ENCODE results near the gene ONECUT2.
"Not testable (repeated sequence)": the region's sequence is repeated elsewhere in the genome, so short reads cannot be mapped to it uniquely, and the experiment has no call there.

Gene ONECUT2

DNA sequence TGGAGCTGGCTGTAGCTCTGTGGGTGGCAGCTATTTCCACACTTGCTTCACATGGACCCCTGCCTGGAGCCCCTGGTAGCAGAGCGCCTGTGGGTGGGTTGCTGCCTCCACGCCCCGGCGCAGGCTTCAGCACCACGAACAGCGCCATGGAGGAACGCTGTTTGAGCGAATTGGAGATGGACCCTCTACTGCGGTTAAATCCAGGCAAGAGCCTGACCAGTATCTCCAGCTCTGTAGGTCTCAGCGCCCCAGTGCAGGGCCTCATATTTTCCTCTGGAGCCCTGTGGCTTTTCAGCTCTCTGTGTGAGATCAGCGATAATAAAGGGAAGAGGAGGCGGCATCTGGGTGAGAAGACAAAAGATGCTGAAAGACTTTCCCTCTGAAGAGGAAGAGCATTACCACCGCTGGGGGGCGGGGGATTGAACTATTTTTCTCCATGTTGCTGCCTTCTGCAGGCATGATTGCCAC, 12.0 kb downstream of the ONECUT2 start:
- peak; percentile 41 for DNase-seq

DNA sequence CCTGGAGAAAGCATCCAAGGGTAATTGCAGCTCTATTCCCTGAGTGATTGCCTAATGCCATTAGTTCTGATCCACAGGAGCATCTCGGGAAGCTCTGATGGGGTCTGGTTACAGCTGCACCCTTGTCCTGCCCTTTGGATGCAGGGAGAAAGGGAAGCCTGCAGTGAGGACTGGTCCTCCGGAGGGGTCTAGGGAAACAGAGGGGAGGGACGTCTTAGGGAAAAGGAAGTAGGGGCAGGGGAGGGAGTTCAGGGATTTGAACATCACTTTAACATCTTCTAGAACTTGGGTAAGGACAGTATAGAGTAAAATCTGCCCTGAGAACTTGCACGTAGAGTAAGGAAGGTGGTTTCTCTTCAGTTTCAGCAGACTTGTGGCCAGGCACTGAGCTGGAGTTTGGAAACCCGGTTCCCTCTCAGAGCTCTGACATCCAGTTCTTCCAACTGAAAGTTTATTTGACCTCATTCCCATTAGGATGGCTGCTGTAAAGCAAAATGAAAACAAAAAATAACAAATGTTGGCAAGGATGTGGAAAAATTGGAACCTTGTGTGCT, 20.5 kb downstream of the ONECUT2 start:
- DNase-seq = no peak

DNA sequence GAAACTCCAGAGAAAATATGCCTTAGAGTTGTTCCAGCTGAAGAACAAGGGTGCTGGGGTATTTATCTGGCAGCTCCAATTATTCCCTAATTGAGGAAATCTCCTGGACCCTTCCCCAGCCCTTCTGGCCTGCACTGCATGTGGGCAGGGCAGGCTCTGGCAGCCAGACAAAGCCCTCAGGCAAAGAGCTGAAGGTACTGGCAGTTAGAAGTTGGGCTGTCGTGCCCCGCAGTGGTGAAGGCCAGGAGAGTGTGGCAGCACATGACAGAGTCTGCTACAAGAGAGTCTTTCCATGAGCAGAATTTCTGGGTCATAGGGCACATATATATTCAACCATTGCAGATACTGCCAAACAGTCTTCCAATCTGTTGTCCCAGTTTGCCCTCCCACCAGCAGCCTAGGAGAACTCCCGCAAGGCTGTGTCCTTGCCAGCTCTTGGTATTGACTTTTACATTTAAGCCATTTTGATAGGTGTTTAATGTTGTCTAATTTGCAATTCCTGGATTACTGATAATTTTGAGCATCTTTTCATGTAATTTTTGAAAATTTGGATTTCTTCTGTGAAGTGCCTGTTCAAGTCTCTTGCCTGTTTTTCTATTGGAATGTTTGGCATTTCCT, 26.6 kb downstream of the ONECUT2 start:
- DNase-seq = no peak

DNA sequence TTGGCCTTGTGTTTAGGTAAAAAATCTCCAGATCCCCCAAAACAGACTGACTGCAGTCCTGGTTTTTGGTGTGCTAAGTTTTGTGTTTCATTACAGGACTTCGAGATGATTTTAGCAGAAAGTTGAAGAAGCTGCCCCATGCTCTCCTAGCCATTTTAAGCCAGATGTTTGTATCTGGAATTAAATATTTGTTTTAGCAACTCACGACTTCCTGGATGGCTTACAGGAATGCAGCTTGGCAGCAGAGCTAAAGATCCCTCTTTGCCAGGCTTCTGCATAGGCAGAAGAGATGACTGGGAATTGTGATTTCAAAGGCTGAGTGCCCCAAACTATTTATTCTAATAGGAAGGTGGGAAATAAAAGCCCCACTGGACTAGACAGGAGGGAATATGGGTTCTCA, 31.1 kb downstream of the ONECUT2 start:
- no peak for DNase-seq

DNA sequence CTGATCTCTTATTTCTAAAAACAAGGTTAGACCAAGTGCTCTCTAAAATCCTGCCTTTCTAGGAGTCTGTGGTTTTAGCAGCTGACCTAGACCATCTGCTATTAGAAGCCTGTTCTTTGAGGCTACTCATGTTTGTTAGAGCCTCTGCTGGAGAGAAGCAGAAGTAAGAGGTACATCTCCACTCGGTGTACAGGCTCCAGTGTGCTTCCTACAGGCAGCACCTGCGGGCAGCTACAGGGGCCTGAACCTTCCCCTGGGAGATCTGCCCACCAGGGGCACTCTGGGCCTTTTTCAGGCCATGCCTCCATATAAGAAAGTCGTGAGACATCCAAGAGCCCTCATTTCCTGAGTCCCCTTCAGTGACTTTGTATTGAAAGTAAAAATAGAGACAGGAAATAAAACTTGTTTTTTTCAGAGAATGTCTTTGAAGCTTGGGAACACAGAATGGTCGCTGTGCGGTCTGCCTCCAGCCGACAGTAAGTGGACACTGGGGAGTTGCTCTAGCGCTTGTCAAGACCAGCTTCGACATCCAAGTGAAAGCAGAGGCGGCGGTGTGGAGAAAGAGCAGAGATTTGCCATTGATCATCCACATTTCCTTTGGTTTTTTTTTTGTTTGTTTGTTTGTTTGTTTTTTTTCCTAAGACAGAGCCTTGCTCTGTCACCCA, 31.7 kb downstream of the ONECUT2 start:
- no peak for DNase-seq

DNA sequence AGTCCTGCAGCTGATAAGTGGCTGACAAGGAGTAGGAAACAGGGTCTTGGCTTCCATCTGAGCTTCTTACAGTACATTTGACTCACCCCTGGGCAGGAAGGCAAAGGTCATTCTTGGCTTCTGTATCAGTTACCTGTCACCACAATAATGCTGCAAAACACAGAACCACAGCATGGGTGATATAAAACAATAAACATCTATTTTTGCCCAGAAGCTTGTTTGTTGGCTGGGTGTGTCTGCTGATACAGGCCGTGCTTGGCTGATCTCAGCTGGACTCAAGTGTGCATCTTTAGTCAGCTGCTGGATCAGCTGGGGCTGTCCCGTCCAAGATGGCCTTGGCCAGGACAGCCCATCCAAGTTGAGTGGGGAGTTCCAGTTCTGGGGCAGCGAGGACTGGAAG, 34.7 kb downstream of the ONECUT2 start:
- no peak for DNase-seq

DNA sequence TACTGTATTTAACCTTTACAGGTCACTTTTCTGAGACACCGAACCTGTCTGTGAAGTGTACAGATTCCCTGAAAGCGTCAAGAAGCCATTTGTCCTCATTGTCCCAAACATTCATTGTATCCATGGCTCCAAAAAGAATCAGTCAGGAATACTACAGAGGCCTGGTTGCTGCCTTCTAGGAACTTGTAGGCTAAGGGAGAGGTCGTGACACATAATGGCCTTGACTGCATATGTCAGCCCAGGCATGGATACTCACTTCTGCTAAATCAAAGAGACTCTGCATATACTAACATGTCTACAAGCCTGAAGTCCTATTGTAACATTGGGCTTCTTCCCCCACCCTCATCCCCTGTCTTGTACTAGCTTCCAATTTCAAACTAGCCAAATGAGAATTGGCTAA, 40.2 kb downstream of the ONECUT2 start:
- DNase-seq = no peak

DNA sequence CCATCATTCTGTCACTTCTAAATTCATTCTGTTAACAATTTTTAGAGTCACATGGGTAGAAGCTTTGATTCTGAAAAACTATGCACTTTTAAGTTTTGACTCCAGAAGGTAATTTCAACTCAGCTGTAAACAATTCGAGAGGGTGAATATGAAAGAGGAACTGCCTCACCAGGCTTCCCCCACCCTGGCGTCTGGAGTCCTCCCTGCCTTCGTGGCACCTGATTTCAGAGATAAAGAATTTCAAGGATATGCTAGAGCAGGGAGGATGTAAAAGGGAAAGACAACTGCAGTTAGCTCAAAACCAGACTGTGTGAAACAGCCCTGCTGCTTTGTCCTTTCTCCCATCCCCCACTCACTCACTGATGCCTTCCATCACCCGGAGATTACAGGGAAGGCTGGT, 40.7 kb downstream of the ONECUT2 start:
- DNase-seq = no peak

DNA sequence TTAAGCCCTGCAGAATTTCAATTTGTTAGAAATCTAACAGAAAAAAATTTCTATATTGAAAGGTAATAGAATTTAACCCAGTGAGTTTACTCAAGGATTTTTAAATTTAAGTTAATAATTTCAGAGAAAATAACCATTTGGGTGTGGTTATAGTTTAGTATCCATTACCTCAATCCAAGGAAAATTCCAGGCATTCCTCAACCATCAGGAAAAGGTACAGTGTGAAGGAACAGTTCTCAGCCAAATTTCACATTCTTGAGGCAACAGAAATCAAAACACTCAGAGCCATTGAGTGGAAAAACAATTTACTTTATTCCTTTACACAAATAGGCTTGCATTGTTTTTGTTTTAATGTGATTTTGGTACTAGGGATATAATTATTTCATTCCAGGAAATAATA, 45.6 kb downstream of the ONECUT2 start:
- DNase-seq = no peak

DNA sequence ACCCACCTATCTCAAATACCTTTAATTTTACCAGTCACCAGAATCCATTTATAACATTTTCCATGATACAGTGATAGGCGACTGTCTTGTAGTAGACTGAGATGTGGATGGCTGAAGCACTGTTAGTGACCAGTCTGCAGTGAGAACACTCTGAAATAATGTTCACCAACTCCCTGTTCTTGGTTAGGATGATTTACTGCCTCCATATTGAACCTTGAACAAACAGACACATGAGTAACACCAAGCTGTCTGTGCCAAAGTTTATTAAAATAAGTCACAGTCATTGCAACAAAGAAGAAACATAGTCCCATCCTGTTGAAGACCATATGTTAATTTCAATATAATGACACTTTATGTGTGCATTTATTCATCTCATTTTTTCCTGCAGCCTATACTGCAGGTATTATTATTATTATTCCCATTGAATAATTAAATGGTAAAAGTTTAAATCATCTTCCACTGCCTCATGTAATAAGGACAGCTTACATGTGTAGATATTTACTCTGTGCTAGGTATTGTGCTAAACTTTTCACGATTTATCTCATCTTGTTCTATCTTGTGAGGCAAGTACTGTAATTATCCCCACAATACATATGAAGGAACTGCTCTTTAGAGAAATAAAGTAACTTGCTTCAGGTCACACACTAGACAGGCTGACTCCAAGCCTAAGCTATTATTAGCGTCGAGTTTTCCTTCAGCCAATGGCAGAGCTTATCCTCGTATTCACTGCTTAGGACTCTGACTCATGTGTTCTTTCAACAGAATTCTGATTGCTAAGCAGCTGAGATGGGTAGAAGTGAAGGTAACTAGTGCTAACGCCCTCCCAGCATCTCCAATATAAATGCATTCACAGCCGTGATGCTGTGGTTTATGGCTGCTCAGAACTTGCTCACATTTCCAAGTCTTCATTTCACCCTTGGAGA, 62.5 kb downstream of the ONECUT2 start:
- DNase-seq = peak; percentile 34

DNA sequence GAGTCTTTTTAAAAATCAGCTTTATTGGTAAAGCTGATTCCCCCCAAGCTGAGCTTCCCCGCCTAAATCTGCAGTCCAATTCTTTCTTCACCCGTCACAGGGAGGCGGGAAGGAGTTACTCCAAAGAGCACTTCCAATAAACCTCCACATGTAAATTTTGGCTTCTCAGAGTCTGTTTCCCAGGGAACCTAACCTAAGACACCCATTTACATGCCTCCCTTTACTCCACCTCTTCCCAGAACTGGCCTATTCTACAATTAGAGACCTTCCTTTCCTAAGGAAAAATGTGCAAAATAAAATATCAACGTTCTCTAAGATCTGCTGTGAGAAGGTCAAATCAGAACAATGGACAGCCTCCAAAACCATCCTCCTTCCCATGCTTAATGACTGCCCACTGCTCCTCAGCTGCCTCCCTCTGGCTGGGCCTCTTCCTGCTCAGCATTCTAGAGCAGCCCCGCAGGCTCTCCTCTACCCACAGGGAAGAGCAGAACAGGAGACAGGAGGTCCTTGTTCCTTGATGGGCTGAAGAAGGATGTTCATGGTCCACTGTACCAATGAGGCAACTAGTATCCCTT, 63.6 kb downstream of the ONECUT2 start:
- no peak for DNase-seq

DNA sequence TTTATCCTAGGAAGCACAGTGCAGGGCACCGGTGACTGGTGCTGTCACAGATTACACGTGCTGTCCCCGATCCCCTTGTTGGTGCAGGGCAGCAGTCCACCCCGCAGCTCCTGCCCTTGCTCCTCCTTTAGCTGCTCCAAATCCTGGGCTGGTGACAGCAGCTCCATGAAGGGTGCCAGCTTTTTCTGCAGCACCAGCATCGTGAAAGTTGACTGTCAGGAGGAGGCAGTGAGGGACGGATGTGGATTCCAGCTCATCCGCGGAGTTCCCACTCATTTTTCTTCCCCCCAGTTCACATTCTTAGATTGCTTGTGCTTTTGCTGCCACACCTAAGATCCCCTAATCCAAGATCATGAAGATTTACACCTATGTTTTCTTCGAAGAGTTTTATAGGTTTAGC, 67.5 kb downstream of the ONECUT2 start:
- no peak for DNase-seq

DNA sequence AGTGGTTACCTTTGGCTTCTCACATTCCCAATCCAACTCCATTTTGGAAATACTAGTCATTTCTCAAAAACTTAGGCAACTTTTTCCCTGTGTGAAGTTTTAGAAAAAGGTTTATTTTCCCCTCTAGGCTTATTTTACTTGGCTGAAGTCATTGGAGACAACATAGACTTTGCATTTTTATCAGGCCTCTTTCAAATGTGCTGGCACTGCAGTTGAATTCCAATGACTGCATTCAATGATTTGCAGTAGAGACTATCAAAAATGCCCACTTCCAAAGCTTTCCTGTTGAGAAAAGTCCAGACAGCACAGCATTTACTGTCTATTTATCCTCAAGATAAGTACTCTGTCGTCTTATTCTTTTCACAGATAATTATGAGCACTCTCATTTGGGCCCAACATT, 70.1 kb downstream of the ONECUT2 start:
- DNase-seq = no peak

DNA sequence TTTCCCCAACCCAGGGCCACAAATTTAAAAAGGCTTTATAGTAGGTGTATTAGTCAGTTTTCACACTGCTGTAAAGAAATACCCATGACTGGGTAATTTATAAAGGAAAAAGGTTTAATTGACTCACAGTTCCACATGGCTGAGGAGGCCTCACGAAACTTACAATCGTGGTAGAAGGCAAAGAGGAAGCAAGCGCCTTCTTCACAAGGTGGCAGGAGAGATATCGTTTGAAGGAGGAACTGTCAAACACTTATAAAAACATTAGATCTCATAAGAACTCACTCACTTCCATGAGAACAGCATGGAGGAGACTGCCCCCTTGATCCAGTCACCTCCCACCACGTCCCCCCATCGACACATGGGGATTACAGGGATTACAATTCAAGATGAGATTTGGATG, 80.9 kb downstream of the ONECUT2 start:
- DNase-seq = no peak

DNA sequence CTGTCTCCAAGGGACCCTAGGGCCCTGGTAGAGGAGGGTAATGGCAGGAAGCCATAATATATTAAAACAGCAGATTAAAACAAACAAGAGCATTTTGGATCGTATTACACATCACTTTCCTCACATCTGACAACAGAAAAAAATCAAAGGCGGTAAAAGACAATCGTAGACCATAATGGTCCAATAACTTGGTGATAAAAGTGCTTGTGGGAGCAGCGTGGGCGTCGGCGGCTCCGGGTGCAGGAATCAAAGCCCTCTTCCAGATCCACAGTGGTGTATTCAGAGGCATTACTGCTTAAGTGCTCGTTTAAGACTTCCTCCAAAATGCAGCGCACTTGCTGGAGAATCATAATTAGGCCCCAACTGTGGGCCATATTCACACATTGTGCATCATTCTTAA, 83.4 kb downstream of the ONECUT2 start:
- DNase-seq = no peak

DNA sequence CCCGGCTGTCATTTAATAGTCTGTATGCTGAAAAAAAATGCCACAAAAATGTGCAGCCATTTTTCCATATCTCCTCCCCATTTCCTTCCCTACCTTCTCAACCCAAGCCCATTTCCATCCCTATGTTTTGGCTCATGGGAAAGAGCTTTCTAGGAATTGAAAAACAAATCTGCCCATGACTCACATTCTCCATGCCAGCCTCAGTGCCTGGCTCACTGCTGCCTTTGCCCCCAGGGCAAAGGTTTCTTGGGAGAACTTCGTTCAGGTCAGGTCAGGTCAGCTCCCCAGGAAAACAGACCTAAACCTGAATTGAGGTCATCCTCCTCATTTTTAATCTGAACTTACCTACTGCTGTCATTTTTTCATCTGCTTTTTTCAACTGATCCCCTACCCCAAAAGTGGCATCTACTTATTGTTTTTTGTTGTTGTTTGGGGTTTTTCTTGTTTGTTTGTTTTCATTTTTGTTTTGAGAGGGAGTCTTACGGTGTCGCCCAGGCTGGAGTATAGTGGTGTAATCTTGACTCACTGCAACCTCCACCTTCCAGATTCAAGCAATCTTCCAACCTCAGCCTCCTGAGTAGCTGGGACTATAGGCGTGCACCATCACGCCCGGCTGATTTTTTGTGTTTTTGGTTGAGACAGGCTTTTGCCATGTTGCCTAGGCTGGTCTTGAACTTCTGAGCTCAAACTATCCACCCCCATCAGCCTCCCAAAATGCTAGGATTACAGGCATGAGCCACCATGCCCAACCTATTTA, 84.7 kb downstream of the ONECUT2 start:
- DNase-seq = no peak

DNA sequence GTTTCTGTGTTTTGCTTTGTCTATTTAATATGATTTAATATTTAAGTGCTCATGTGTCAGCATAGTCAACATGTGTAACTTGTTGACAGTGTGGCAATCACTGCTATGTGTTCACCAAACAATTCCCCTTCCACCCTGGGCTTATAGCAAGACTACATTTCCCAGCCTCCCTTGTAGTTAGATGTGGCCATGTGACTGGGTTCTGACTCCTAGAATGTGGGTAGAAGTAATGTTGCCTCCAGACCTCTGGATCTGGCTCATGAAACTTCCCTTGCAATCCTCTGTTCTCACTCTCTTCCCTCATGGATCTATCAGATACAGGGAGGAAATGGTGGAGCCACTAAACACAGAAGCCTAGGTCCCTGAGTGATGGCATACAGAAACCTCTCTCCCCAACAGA, 87.2 kb downstream of the ONECUT2 start:
- DNase-seq = not testable (repeated sequence)

DNA sequence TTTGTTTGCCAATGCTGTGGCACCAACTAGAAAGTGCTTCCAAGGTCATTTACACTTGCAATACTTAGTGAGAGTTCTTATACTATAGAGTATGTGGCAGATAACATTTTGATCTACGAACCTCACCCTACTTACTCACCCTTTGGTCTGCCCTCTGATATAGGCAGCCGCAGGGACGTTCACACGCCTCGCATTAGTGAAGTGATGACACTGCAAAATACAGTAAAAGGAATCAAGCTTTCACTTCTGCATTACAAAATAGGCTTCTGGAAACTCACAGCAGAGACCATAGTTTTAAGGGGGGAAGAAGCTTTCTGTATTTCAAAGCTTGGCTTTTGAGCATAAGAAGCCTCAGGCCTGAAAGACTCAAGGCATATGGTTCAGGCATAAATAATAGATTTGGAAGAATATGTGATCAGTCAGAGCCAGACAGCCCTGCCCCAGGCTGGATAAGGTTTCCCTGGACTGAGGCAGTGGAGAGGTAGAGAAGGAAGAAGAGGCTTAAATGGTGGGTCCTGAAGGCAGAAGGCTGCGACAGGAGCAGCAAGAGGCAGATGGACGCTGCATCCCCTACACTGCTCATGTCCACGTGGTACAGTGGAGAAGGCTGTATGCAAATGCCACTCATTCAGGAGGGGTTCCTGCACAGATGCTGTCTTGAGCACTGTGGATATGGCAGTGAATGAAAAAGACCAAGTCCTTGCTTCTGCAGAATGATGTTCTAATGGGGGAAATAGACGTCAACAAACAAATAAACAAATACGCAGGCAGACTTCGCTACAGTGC, 88.2 kb downstream of the ONECUT2 start:
- no peak for DNase-seq

DNA sequence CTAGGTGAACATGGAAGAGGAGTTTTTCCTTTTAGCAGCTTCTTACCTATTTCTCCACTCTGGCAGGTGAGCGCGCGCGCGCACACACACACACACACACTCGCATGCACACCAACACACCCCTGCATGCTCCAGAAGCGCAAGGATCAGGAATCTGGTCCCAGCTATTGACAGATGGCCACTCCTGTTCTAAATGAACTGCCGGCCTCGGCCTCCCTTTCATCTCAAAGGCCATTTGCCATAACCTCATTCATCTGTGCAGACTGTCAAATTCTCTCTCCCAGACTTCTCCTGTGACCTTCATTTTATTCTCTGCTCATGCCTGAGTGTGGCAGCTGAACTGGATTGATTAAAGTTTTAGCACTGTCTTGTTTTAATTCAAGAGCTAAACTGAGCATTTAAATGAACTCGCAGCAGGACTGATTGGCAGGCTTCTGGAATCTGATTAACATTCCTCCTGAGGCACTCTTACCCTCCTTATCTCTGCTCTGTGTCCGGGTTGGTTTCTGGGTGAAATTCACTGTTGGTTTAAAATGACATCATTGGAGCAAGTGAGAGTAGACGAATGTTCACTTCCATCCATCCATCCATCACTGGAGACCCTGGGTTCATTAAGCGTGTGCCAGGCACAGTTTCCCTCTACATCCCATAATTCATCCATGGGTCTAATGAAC, 92.5 kb downstream of the ONECUT2 start:
- DNase-seq = no peak

DNA sequence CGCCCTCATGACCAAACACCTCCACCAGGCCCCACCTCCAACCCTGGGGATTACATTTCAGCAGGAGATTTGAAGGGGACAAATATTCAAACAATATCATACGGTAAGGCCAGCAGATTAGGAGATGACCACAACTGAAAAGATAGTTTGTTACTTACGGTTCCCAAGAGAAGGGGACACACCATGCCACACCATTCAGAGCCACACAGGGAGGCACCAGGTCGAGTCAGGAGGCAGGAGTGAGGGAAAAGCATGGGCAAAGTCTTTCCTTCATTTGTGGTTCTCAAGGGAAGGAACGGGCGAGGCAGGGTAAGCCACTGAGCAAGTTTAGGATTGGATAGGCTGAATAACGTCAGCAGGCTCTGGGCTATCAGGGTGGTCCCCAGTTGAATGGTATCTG, 94.0 kb downstream of the ONECUT2 start:
- no peak for DNase-seq

All from fibroblast of skin of right biceps (primary cell).